ENCODE data around the gene SLC25A46.
"Not testable (repeated sequence)": the region's sequence is repeated elsewhere in the genome, so short reads cannot be mapped to it uniquely, and the experiment has no call there.

GRCh38 chr5:110731499-110731898 is 7.3 kb upstream of the SLC25A46 start:
- not testable (repeated sequence) for TF ChIP-seq CTCF (conservative IDR thresholded peaks at IDR 0.05; ENCODE audit: low read length); EZH2phosphoT487 (IDR thresholded peaks at IDR 0.05; ENCODE audit: borderline replicate concordance)

Measured in Loucy (cell line).